ENCODE measurements around the gene SKI.
"Not testable (repeated sequence)": the region's sequence is repeated elsewhere in the genome, so short reads cannot be mapped to it uniquely, and the experiment has no call there.

SKI gene

DNA sequence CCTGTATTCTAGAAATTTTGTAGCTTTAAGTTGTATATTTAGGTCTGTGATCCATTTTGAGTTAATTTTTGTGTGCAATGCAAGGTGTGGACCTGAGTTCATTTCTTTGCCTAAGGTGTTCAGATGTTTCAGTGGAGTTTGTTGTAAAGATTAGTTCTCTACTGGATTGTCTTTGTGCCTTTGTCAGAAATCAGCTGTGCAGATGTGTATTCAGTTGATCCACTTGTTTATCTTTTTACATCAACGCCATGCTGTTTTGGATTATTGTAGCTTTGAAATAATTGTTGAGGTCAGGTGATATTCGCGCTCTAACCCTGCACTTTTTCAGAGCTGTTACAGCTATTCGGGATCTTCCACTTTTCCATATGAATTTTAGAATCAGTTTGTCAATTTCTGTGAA is 32.8 kb downstream of the SKI start:
- H3K4me3 ChIP-seq (ENCODE audit: low read depth, low read length): no peak overlapping the region
- TF ChIP-seq, protein P1, sequence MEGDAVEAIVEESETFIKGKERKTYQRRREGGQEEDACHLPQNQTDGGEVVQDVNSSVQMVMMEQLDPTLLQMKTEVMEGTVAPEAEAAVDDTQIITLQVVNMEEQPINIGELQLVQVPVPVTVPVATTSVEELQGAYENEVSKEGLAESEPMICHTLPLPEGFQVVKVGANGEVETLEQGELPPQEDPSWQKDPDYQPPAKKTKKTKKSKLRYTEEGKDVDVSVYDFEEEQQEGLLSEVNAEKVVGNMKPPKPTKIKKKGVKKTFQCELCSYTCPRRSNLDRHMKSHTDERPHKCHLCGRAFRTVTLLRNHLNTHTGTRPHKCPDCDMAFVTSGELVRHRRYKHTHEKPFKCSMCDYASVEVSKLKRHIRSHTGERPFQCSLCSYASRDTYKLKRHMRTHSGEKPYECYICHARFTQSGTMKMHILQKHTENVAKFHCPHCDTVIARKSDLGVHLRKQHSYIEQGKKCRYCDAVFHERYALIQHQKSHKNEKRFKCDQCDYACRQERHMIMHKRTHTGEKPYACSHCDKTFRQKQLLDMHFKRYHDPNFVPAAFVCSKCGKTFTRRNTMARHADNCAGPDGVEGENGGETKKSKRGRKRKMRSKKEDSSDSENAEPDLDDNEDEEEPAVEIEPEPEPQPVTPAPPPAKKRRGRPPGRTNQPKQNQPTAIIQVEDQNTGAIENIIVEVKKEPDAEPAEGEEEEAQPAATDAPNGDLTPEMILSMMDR (IDR thresholded peaks at IDR 0.05; ENCODE audit: low read depth, low read length, missing control alignments): no peak
- DNase-seq (ENCODE audit: low read depth): no peak

DNA sequence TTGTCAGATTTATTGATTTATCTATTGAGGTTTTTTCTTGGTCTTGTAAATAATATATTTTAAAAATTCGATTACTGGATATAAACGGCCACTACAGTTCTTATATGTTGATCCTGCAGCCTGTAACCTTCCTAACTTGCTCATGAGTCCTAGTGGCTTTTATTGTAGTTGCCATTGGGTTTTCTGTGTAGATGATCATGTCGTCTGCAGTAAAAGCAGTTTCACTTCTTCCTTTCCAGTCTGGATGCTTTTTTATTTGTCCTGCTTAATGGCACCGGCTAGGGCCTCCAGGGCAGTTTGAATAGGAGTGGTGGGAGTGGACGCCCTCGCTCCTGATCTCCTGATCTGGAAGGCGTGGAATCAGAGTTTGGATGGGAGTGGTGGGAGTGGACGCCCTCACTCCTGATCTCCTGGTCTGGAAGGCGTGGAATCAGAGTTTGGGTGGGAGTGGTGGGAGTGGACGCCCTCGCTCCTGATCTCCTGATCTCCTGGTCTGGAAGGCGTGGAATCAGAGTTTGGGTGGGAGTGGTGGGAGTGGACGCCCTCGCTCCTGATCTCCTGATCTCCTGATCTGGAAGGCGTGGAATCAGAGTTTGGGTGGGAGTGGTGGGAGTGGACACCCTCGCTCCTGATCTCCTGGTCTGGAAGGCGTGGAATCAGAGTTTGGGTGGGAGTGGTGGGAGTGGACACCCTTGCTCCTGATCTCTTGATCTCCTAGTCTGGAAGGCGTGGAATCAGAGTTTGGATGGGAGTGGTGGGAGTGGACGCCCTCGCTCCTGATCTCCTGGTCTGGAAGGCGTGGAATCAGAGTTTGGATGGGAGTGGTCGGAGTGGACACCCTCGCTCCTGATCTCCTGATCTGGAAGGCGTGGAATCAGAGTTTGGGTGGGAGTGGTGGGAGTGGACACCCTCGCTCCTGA is 33.6 kb downstream of the SKI start:
- not testable (repeated sequence) for H3K4me3 ChIP-seq (ENCODE audit: low read depth, low read length); DNase-seq (ENCODE audit: low read depth)

DNA sequence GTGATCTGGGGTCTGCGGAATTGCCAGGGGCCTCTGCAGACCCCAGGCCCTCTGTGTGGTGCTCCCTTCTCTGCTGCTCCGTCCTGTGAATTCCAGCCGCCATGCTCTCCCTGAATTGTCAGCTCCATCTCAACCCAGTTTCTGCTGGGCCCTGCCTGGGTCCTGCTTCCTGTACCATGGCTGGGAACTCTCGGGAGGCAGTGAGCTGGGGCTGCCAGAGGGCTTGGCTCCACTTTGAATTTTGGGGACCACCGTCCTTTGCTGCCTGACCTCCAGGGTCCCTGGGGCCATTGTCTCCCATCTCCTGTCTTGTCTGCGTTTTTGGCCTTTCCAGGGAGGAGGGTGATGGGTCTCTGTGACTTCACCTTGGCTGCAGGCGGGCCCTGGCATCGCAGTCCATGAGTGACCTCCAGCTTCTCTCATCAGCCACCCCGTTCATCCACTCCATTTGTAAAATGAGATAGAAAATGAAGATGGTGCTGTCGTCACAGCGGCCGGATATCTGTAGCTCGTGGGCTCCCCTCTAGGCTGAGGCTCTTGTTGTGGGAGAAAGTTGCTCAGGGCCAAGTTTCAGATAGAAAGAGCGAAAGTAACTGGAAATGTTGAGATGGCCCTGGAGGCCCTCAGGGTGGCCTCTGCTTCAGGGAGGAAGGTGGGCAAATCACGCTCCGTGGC is 38.3 kb downstream of the SKI start:
- H3K4me3 ChIP-seq (ENCODE audit: low read depth, low read length): no peak overlapping the region
- TF ChIP-seq, protein P1 (IDR thresholded peaks at IDR 0.05; ENCODE audit: low read depth, low read length, missing control alignments): no peak
- DNase-seq (ENCODE audit: low read depth): no peak

DNA sequence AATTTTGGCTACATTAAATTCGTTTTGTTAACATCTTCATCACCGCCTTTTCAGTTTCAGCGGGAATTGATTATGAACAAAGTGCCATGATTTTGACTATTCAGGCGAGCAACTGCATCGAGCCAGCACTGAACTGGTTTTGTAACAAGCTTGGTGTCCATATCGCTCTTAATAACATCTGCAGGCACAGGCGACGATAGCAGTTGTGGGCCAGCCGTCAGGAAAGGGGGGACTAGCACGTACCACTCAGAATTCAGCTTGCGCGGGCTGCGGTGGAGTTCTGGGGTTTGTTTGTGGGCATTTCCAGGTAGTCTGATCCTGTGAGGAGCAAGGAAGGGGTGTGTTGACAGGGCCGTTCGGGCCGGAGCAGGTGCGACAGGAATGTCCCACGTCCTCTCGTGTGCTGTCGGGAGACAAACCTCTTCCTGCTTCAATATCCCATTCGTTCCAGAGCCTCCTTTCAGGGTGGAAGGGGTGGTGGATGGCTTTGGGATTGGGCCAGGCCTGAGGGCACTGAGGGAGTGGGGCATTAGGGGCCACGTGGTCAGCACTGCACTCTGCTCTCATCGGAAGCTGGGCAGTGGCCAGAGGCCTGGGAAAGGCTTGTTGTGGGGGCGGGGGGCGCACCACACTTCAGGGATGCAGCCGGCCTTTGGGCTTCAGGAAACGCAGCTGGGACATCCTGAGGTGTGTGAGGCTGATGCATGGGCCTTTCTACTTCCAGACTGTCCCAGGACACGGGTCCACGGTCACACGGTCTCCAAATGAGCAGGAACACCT is 39.1 kb downstream of the SKI start:
- TF ChIP-seq, protein P1 (IDR thresholded peaks at IDR 0.05; ENCODE audit: low read depth, low read length, missing control alignments): no peak
- no peak overlapping the region for H3K4me3 ChIP-seq (ENCODE audit: low read depth, low read length)

DNA sequence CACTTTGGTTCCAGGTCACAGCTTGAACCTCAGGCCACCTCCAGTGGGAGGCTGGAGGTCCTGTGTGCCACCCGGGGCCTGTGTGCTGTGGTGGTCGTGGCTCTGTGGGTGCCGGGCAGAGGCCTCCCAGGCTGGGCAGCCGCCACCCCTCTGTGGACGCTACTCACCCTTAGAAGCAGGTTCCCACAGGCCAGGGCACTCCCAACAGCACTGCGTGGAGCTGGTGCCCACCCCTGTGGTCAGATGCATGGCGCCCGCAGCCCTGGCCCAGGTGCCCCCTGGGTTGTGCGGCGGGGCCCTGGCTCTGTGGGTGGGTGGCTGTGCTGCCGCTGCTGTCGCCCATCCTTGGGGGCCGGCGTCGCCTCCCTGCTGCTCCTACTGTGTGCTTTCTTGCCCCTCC is 39.7 kb downstream of the SKI start:
- TF ChIP-seq, protein P1 (IDR thresholded peaks at IDR 0.05; ENCODE audit: low read depth, low read length, missing control alignments): no peak
- DNase-seq (ENCODE audit: low read depth): no peak
- no peak overlapping the region for H3K4me3 ChIP-seq (ENCODE audit: low read depth, low read length)

More for the DNA sequence above, 39.1 kb downstream of the SKI start:
- no peak for DNase-seq (ENCODE audit: low read depth)

DNA sequence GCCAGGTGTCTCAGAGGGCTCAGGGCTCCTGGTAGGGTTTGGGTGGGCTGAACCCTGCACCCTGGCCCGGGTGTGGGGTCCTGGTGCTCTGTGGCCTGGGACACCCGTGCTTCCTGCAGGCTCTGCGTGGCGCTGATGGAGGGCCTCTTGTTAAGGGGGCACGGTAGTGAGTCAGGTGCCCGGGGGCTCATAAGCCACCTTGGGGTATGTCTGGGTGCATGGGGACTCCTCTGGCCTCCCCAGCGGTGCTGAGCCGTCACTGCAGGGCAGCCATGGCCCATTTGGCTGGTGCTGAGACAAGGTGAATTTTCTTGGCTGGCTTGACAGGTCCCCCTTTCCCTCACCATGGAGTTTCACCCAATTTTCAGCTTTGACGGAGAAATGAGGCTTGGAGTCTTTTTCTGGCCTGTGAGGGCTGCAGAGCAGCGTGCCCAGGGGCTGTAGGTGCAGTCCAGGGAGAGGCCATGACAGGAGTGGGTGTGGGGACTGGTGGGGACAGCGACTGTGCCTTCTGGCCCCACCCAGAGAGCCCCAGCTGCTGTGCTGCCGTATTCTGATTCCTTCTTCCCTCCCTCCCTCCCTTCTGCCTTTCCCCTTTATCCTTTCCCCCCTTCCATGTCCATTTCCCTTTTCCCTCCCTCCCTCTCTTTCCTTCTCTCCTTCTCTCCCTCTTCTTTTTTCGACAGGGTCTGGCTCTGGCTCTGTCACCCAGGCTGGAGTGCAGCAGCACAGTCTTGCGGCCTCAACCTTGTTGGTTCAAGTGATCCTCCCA is 40.4 kb downstream of the SKI start:
- H3K4me3 ChIP-seq (ENCODE audit: low read depth, low read length): no peak overlapping the region
- DNase-seq (ENCODE audit: low read depth): no peak
- TF ChIP-seq, protein P1 (IDR thresholded peaks at IDR 0.05; ENCODE audit: low read depth, low read length, missing control alignments): no peak
